H1 (cell line): ENCODE data around the gene SAPCD1. TPM values are rescaled to one million over a fixed set of nuclear protein-coding genes. Genes with fewer than 3 reads are reported as not detected.

Source experiments
- polyA plus RNA-seq, 7 experiments: library from polyadenylated mRNA; depleted of rRNA in 3 of 7; stranded (reverse) in 5 of 7; unstranded in 2 of 7; fragments of >200 nt in 5 of 7; fragments of 200-250 nt in 2 of 7; gene quantifications; 1 replicate in 5 of 7; 2 replicates in 1 of 7; 4 replicates in 1 of 7; pipeline versions ENCODE4 v1.2.1 to v1.2.3, GENCODE V29; 2011 to 2013; ENCODE audit warnings: missing spikeins in 2 of 7, mixed read lengths in 2 of 7
- small RNA-seq: library from polyadenylated mRNA; stranded (forward); fragments of <200 nt; extraction: miRNeasy Mini kit (QIAGEN cat#:217004); gene quantifications from one replicate; pipeline ENCODE3, GENCODE V24; 2013; ENCODE audit not compliant: insufficient read depth
- total RNA-seq: library from RNA; stranded (reverse); fragmentation: NEBNext Ultra II Directional; extraction: Animal tissue kit (Norgen Biotek cat#: 25700); gene quantifications from 2 replicates; pipeline ENCODE4 v1.2.1, GENCODE V29; 2021

SAPCD1 gene
- total and polyA plus RNA-seq, 2 of the 8 experiments (the other 6 are each of a cell fraction or from before 2014, with no cell fraction given), result 3.1 to 5.9 TPM

Small RNA genes lying within 50 kb of the gene (small RNA-seq; reads per million reads assigned to genes)
- not detected for gene LY6G6D
- not detected for gene MSH5-SAPCD1
- gene RF00019, result not detected
- not detected for gene RNU6-850P
- not detected for gene SAPCD1

Other genes starting within 250 kb of the SAPCD1 start
Only the 30 nearest of the 42 such genes appear.
- not detected in 2 replicates for gene LST1, start 176.4 kb upstream of the SAPCD1 start, total RNA-seq
- gene LST1, start 176.4 kb upstream of the SAPCD1 start, polyA plus RNA-seq (2011; rRNA removed), result 0.25 TPM in 1 of 2 replicates, not detected in the other
- not detected in 2 replicates for gene NCR3, start 169.7 kb upstream of the SAPCD1 start, total RNA-seq
- 0.67 and 0.72 TPM in 2 replicates for gene NCR3, start 169.7 kb upstream of the SAPCD1 start, polyA plus RNA-seq (2011; rRNA removed)
- gene AIF1, start 147.4 kb upstream of the SAPCD1 start, total RNA-seq, result 7.5 and 9.8 TPM in 2 replicates
- 3.7 and 6.3 TPM in 2 replicates for gene AIF1, start 147.4 kb upstream of the SAPCD1 start, polyA plus RNA-seq (2011; rRNA removed)
- 300 and 303 TPM in 2 replicates for gene PRRC2A, start 141.9 kb upstream of the SAPCD1 start, total RNA-seq
- gene PRRC2A, start 141.9 kb upstream of the SAPCD1 start, polyA plus RNA-seq (2011; rRNA removed), result 118 and 203 TPM in 2 replicates
- gene BAG6, start 110.0 kb upstream of the SAPCD1 start, total RNA-seq, result 325 and 354 TPM in 2 replicates
- 199 and 291 TPM in 2 replicates for gene BAG6, start 110.0 kb upstream of the SAPCD1 start, polyA plus RNA-seq (2011; rRNA removed)
- gene APOM, start 106.8 kb upstream of the SAPCD1 start, total RNA-seq, result 3.4 and 3.8 TPM in 2 replicates
- gene APOM, start 106.8 kb upstream of the SAPCD1 start, polyA plus RNA-seq (2011; rRNA removed), result 9.2 and 12.0 TPM in 2 replicates
- 14.6 and 15.6 TPM in 2 replicates for gene C6orf47, start 101.9 kb upstream of the SAPCD1 start, total RNA-seq
- 4.7 and 7.2 TPM in 2 replicates for gene C6orf47, start 101.9 kb upstream of the SAPCD1 start, polyA plus RNA-seq (2011; rRNA removed)
- 24.5 and 26.9 TPM in 2 replicates for gene GPANK1, start 97.7 kb upstream of the SAPCD1 start, total RNA-seq
- gene GPANK1, start 97.7 kb upstream of the SAPCD1 start, polyA plus RNA-seq (2011; rRNA removed), result 30.2 and 33.2 TPM in 2 replicates
- 192 and 208 TPM in 2 replicates for gene CSNK2B, start 96.6 kb upstream of the SAPCD1 start, total RNA-seq
- 147 and 169 TPM in 2 replicates for gene CSNK2B, start 96.6 kb upstream of the SAPCD1 start, polyA plus RNA-seq (2011; rRNA removed)
- gene LY6G5B, start 92.7 kb upstream of the SAPCD1 start, total RNA-seq, result 12.1 and 12.6 TPM in 2 replicates
- gene LY6G5B, start 92.7 kb upstream of the SAPCD1 start, polyA plus RNA-seq (2011; rRNA removed), result 9.5 and 10.6 TPM in 2 replicates
- 1.1 and 1.2 TPM in 2 replicates for gene LY6G5C, start 81.6 kb upstream of the SAPCD1 start, total RNA-seq
- 1.8 and 2.1 TPM in 2 replicates for gene LY6G5C, start 81.6 kb upstream of the SAPCD1 start, polyA plus RNA-seq (2011; rRNA removed)
- 29.3 and 32.9 TPM in 2 replicates for gene ABHD16A, start 59.3 kb upstream of the SAPCD1 start, total RNA-seq
- gene ABHD16A, start 59.3 kb upstream of the SAPCD1 start, polyA plus RNA-seq (2011; rRNA removed), result 40.2 and 49.6 TPM in 2 replicates
- not detected in 2 replicates for gene LY6G6F, start 55.8 kb upstream of the SAPCD1 start, total RNA-seq
- not detected in 2 replicates for gene LY6G6F, start 55.8 kb upstream of the SAPCD1 start, polyA plus RNA-seq (2011; rRNA removed)
- not detected in 2 replicates for gene LY6G6D, start 47.3 kb upstream of the SAPCD1 start, total RNA-seq
- gene LY6G6D, start 47.3 kb upstream of the SAPCD1 start, polyA plus RNA-seq (2011; rRNA removed), result 0.74 and 1.8 TPM in 2 replicates
- gene LY6G6C, start 40.9 kb upstream of the SAPCD1 start, total RNA-seq, result 0.33 TPM in 1 of 2 replicates, not detected in the other
- 0.23 and 0.49 TPM in 2 replicates for gene LY6G6C, start 40.9 kb upstream of the SAPCD1 start, polyA plus RNA-seq (2011; rRNA removed)
- gene MPIG6B, start 39.3 kb upstream of the SAPCD1 start, total RNA-seq, result not detected in 2 replicates
- gene MPIG6B, start 39.3 kb upstream of the SAPCD1 start, polyA plus RNA-seq (2011; rRNA removed), result 0.18 and 0.33 TPM in 2 replicates
- gene DDAH2, start 33.4 kb upstream of the SAPCD1 start, total RNA-seq, result 53.3 and 55.5 TPM in 2 replicates
- gene DDAH2, start 33.4 kb upstream of the SAPCD1 start, polyA plus RNA-seq (2011; rRNA removed), result 73.5 and 104 TPM in 2 replicates
- 250 and 259 TPM in 2 replicates for gene CLIC1, start 26.1 kb upstream of the SAPCD1 start, total RNA-seq
- 236 and 277 TPM in 2 replicates for gene CLIC1, start 26.1 kb upstream of the SAPCD1 start, polyA plus RNA-seq (2011; rRNA removed)
- gene MSH5, start 22.7 kb upstream of the SAPCD1 start, total RNA-seq, result 21.3 and 25.3 TPM in 2 replicates
- 26.5 and 34.5 TPM in 2 replicates for gene MSH5, start 22.7 kb upstream of the SAPCD1 start, polyA plus RNA-seq (2011; rRNA removed)
- 1.5 and 2.1 TPM in 2 replicates for gene VWA7, start 14.7 kb downstream of the SAPCD1 start, total RNA-seq
- gene VWA7, start 14.7 kb downstream of the SAPCD1 start, polyA plus RNA-seq (2011; rRNA removed), result 0.82 and 1.1 TPM in 2 replicates
- gene VARS1, start 33.1 kb downstream of the SAPCD1 start, total RNA-seq, result 162 and 163 TPM in 2 replicates
- 53.5 and 99.3 TPM in 2 replicates for gene VARS1, start 33.1 kb downstream of the SAPCD1 start, polyA plus RNA-seq (2011; rRNA removed)
- gene LSM2, start 44.3 kb downstream of the SAPCD1 start, total RNA-seq, result 127 and 132 TPM in 2 replicates
- gene LSM2, start 44.3 kb downstream of the SAPCD1 start, polyA plus RNA-seq (2011; rRNA removed), result 168 and 173 TPM in 2 replicates
- gene HSPA1L, start 52.6 kb downstream of the SAPCD1 start, total RNA-seq, result 1.6 and 1.9 TPM in 2 replicates
- gene HSPA1L, start 52.6 kb downstream of the SAPCD1 start, polyA plus RNA-seq (2011; rRNA removed), result 0.78 and 1.00 TPM in 2 replicates
- 54.0 and 59.9 TPM in 2 replicates for gene HSPA1A, start 52.9 kb downstream of the SAPCD1 start, total RNA-seq
- gene HSPA1A, start 52.9 kb downstream of the SAPCD1 start, polyA plus RNA-seq (2011; rRNA removed), result 40.7 and 50.2 TPM in 2 replicates
- gene HSPA1B, start 65.1 kb downstream of the SAPCD1 start, total RNA-seq, result 76.6 and 89.3 TPM in 2 replicates
- 36.6 and 43.8 TPM in 2 replicates for gene HSPA1B, start 65.1 kb downstream of the SAPCD1 start, polyA plus RNA-seq (2011; rRNA removed)
- 41.2 and 43.4 TPM in 2 replicates for gene NEU1, start 100.2 kb downstream of the SAPCD1 start, total RNA-seq
- 65.6 and 72.1 TPM in 2 replicates for gene NEU1, start 100.2 kb downstream of the SAPCD1 start, polyA plus RNA-seq (2011; rRNA removed)
- gene SLC44A4, start 116.3 kb downstream of the SAPCD1 start, total RNA-seq, result 2.5 and 4.8 TPM in 2 replicates
- 7.0 and 7.1 TPM in 2 replicates for gene SLC44A4, start 116.3 kb downstream of the SAPCD1 start, polyA plus RNA-seq (2011; rRNA removed)
- 177 and 183 TPM in 2 replicates for gene EHMT2, start 135.0 kb downstream of the SAPCD1 start, total RNA-seq
- 125 and 187 TPM in 2 replicates for gene EHMT2, start 135.0 kb downstream of the SAPCD1 start, polyA plus RNA-seq (2011; rRNA removed)
- 40.8 and 42.1 TPM in 2 replicates for gene ZBTB12, start 139.4 kb downstream of the SAPCD1 start, total RNA-seq
- 20.7 and 32.4 TPM in 2 replicates for gene ZBTB12, start 139.4 kb downstream of the SAPCD1 start, polyA plus RNA-seq (2011; rRNA removed)
- 0.26 and 0.61 TPM in 2 replicates for gene C2, start 165.1 kb downstream of the SAPCD1 start, total RNA-seq
- 0.38 and 1.0 TPM in 2 replicates for gene C2, start 165.1 kb downstream of the SAPCD1 start, polyA plus RNA-seq (2011; rRNA removed)